EH (cell line): ENCODE data around the gene FLT1.

Experiments used
- DNase-seq: peaks from one replicate; pipeline ENCODE4 v3.0.0-alpha.2; 2015; ENCODE audit warnings: low read depth

The FLT1 gene

GRCh38 chr13:28485996-28486543, 8.9 kb downstream of the FLT1 start:
- no peak for DNase-seq

GRCh38 chr13:28485551-28485950, 9.4 kb downstream of the FLT1 start:
- DNase-seq = no peak

GRCh38 chr13:28485097-28485496, 9.8 kb downstream of the FLT1 start:
- DNase-seq = no peak

- DNase-seq = no peak
Measured at GRCh38 chr13:28483313-28483931, 11.5 kb downstream of the FLT1 start.

GRCh38 chr13:28479005-28479404, 15.9 kb downstream of the FLT1 start:
- DNase-seq = no peak

GRCh38 chr13:28478127-28478526, 16.8 kb downstream of the FLT1 start:
- DNase-seq = peak; percentile 90

- no peak for DNase-seq
Measured at GRCh38 chr13:28477709-28477973, 17.3 kb downstream of the FLT1 start.

GRCh38 chr13:28476919-28477708, 17.8 kb downstream of the FLT1 start:
- peak; percentile 59 for DNase-seq

- DNase-seq = peak; percentile 93
Measured at GRCh38 chr13:28475916-28476725, 18.8 kb downstream of the FLT1 start.

GRCh38 chr13:28474491-28475134, 20.3 kb downstream of the FLT1 start:
- no peak for DNase-seq

- no peak for DNase-seq
Measured at GRCh38 chr13:28473044-28473443, 21.9 kb downstream of the FLT1 start.

GRCh38 chr13:28471421-28471820, 23.5 kb downstream of the FLT1 start:
- DNase-seq = no peak

GRCh38 chr13:28470296-28470695, 24.6 kb downstream of the FLT1 start:
- DNase-seq = peak; percentile 35

GRCh38 chr13:28469316-28469715, 25.6 kb downstream of the FLT1 start:
- DNase-seq = no peak

- DNase-seq = no peak
Measured at GRCh38 chr13:28468023-28468915, 26.7 kb downstream of the FLT1 start.

GRCh38 chr13:28467034-28467433, 27.9 kb downstream of the FLT1 start:
- no peak for DNase-seq

- DNase-seq = no peak
Measured at GRCh38 chr13:28466151-28466550, 28.8 kb downstream of the FLT1 start.

- DNase-seq = no peak
Measured at GRCh38 chr13:28464861-28465460, 30.0 kb downstream of the FLT1 start.

GRCh38 chr13:28463481-28463880, 31.4 kb downstream of the FLT1 start:
- no peak for DNase-seq

- no peak for DNase-seq
Measured at GRCh38 chr13:28459911-28460310, 35.0 kb downstream of the FLT1 start.

GRCh38 chr13:28458608-28459007, 36.3 kb downstream of the FLT1 start:
- no peak for DNase-seq
